GM12873 (cell line): ENCODE measurements around the gene GTF2I.
"Not testable (repeated sequence)": the region's sequence is repeated elsewhere in the genome, so short reads cannot be mapped to it uniquely, and the experiment has no call there.

Experiments
- CTCF ChIP-seq: IDR thresholded peaks from 2 replicates; pipeline ENCODE4 v1.5.1; 2012; ENCODE audit warnings: low read depth, mild to moderate bottlenecking, moderate library complexity, low read length, control low read depth; ENCODE audit not compliant: insufficient read depth; ENCODE audit errors: missing control alignments

The GTF2I gene

GRCh38 chr7:74717889-74718288, 60.4 kb downstream of the GTF2I start:
- no peak for TF ChIP-seq CTCF

- TF ChIP-seq CTCF = no peak
Measured at GRCh38 chr7:74718336-74718735, 60.8 kb downstream of the GTF2I start.

- no peak for TF ChIP-seq CTCF
Measured at GRCh38 chr7:74722153-74722552, 64.6 kb downstream of the GTF2I start.

GRCh38 chr7:74725840-74726239, 68.3 kb downstream of the GTF2I start:
- TF ChIP-seq CTCF = no peak

GRCh38 chr7:74726309-74727101, 69.0 kb downstream of the GTF2I start:
- no peak for TF ChIP-seq CTCF

- not testable (repeated sequence) for TF ChIP-seq CTCF
Measured at GRCh38 chr7:74773760-74774750, 116.5 kb downstream of the GTF2I start, which contains the start of gene NCF1. Gene NCF1, plus strand, starts transcription at chr7:74774011. Its CDS starts 21 bp downstream, at chr7:74774032.
